Measurements from ENCODE around the gene PRIMPOL.
A peak's percentile ranks its signal among the peaks of the same experiment; 100 is the strongest.
"Not testable (repeated sequence)": the region's sequence is repeated elsewhere in the genome, so short reads cannot be mapped to it uniquely, and the experiment has no call there.

The PRIMPOL gene

DNA sequence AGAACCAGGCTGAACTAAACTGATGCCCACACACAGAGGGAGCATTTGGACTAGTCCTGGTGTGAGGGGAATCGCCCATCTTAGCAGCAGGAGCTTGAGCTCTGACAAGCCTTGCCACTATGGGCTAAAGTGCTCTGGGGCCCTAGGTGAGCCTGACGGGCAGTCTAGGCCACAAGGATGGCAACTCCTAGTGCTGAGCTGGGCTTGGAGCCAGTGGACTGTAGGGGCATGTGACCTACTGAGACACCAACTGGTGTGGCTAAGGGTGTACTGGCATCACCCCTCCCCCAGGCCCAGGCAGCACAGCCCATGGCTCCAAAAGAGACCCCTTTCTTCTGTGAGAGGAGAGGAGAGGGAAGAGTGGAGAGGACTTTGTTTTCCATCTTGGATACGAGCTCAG lies 69.9 kb downstream of the PRIMPOL start:
- no peak overlapping the region for H3K4me3 ChIP-seq (ENCODE audit: low read length)
- peaks cover 76% of the 10 kb centered on the region for H3K36me3 ChIP-seq (ENCODE audit: insufficient read depth, low read length)
- H3K4me1 ChIP-seq (ENCODE audit: insufficient read depth, low read length), result no peaks in the 10 kb centered on the region
- peaks cover 1% of the 10 kb centered on the region for H3K9me3 ChIP-seq (ENCODE audit: low read length)
- no peaks in the 10 kb centered on the region for H3K27me3 ChIP-seq (ENCODE audit: insufficient read depth, low read length)
- H2AFZ ChIP-seq (ENCODE audit: low read depth, low read length), result no peak overlapping the region

- Histone ChIP-seq H3K4me3 (ENCODE audit: low read length) (no peak overlapping the region), H3K36me3 (ENCODE audit: insufficient read depth, low read length) (peaks cover 80% of the 10 kb centered on the region)
Measured at GRCh38 chr4:184721254-184721653, 71.7 kb downstream of the PRIMPOL start.

DNA sequence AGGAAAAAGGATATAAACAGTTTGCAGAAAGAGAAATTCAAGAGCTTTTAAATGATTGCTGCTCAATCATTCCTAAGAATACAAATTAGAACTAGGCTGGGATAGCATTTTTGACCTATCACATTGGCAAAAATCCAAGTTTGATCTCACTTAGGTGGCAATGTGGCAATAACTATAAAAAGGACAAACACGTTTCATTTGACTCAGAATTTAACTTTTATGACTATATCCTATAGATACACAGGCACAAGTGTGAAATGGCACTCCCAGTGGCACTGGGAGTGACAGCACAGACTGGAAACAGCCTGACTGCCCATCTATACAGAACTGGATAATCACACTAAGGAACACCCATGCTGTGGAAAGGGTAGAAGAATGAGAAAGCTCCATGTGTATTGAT lies 73.3 kb downstream of the PRIMPOL start:
- H3K4me3 ChIP-seq (ENCODE audit: low read length), result no peak overlapping the region
- H2AFZ ChIP-seq (ENCODE audit: low read depth, low read length), result no peak overlapping the region
- no peaks in the 10 kb centered on the region for H3K4me1 ChIP-seq (ENCODE audit: insufficient read depth, low read length)
- no peaks in the 10 kb centered on the region for H3K27me3 ChIP-seq (ENCODE audit: insufficient read depth, low read length)
- peaks cover 80% of the 10 kb centered on the region for H3K36me3 ChIP-seq (ENCODE audit: insufficient read depth, low read length)
- H3K9me3 ChIP-seq (ENCODE audit: low read length), result peaks cover 7% of the 10 kb centered on the region

More at GRCh38 chr4:184721254-184721653, 71.7 kb downstream of the PRIMPOL start:
- H3K4me1 ChIP-seq (ENCODE audit: insufficient read depth, low read length), result no peaks in the 10 kb centered on the region
- H2AFZ ChIP-seq (ENCODE audit: low read depth, low read length), result no peak overlapping the region
- H3K9me3 ChIP-seq (ENCODE audit: low read length), result peaks cover 1% of the 10 kb centered on the region
- H3K27me3 ChIP-seq (ENCODE audit: insufficient read depth, low read length), result no peaks in the 10 kb centered on the region

DNA sequence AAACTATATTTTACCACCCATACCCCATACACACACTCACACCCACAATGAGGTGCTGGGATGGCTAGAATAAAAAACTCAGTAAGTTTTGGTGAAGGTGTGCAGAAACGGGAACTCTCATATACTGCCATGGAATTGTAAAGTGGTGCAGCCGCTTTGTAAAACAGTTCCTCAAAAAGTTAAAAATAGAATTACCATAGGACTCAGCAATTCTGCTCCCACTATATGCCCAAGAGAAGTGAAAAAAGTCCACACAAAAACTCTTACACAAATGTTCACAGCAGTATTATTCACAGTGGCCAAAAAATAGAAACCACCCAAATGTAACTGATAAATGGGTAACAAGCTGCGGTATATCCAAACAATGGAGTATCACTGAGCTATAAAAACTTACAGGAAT lies 77.9 kb downstream of the PRIMPOL start:
- peaks cover 66% of the 10 kb centered on the region for H3K36me3 ChIP-seq (ENCODE audit: insufficient read depth, low read length)

GRCh38 chr4:184728858-184729257 lies 79.3 kb downstream of the PRIMPOL start:
- no peaks in the 10 kb centered on the region for H3K27me3 ChIP-seq (ENCODE audit: insufficient read depth, low read length)
- peaks cover 14% of the 10 kb centered on the region for H3K4me1 ChIP-seq (ENCODE audit: insufficient read depth, low read length)
- H3K36me3 ChIP-seq (ENCODE audit: insufficient read depth, low read length), result peaks cover 57% of the 10 kb centered on the region
- no peak overlapping the region for H2AFZ ChIP-seq (ENCODE audit: low read depth, low read length)
- H3K4me3 ChIP-seq (ENCODE audit: low read length), result no peak overlapping the region
- H3K9me3 ChIP-seq (ENCODE audit: low read length), result peaks cover 8% of the 10 kb centered on the region

More for the DNA sequence above, 77.9 kb downstream of the PRIMPOL start:
- H3K9me3 ChIP-seq (ENCODE audit: low read length), result peaks cover 8% of the 10 kb centered on the region
- H3K4me1 ChIP-seq (ENCODE audit: insufficient read depth, low read length), result peaks cover 8% of the 10 kb centered on the region
- no peak overlapping the region for H3K4me3 ChIP-seq (ENCODE audit: low read length)
- H2AFZ ChIP-seq (ENCODE audit: low read depth, low read length), result no peak overlapping the region
- H3K27me3 ChIP-seq (ENCODE audit: insufficient read depth, low read length), result no peaks in the 10 kb centered on the region

DNA sequence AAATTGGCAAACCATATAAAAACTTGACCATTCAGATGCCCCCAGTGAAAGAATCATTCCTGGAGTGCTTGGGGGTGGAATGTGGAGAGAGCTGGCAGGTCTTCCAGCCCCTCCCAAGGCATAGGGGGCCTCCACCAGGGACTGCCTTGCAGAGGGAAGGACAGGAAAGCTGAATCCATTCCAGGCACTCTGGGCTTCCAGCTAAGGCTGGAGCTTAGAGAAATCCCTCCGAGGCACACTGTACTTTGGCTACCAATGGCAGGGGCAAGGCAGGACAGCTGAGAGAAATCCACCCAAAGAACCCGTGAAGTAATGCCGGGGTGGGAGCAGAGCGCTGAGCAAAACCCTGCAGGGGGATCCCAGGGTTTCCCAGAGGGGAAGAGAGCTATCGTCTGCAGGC lies 80.4 kb downstream of the PRIMPOL start:
- peaks cover 14% of the 10 kb centered on the region for H3K4me1 ChIP-seq (ENCODE audit: insufficient read depth, low read length)
- H2AFZ ChIP-seq (ENCODE audit: low read depth, low read length), result no peak overlapping the region
- H3K27me3 ChIP-seq (ENCODE audit: insufficient read depth, low read length), result no peaks in the 10 kb centered on the region
- H3K4me3 ChIP-seq (ENCODE audit: low read length), result no peak overlapping the region
- H3K9me3 ChIP-seq (ENCODE audit: low read length), result peaks cover 8% of the 10 kb centered on the region
- peaks cover 51% of the 10 kb centered on the region for H3K36me3 ChIP-seq (ENCODE audit: insufficient read depth, low read length)

DNA sequence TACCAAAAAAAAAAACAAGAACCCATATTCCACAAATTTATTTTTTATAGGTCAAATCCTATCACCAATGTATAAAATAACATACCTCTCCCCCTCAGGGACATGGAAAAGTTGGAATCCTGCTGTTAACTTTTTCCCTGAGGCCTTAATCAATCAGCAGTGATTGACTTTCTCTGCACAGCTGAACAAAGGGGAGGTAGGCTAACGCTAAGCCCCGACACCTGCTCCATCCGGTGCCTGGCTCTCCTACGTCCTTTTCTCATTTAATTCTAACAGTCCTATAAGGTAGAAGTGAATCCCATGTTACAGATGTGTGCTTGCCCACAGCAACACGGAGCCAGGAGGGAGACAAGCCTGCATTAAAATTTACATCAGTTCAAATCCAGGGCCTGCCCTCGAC lies 81.5 kb downstream of the PRIMPOL start:
- Histone ChIP-seq H3K27me3 (ENCODE audit: insufficient read depth, low read length) (peaks cover 2% of the 10 kb centered on the region), H3K36me3 (ENCODE audit: insufficient read depth, low read length) (peaks cover 41% of the 10 kb centered on the region), H3K4me1 (ENCODE audit: insufficient read depth, low read length) (peaks cover 14% of the 10 kb centered on the region), H3K4me3 (ENCODE audit: low read length) (no peak overlapping the region), H3K9me3 (ENCODE audit: low read length) (peaks cover 8% of the 10 kb centered on the region), H2AFZ (ENCODE audit: low read depth, low read length) (no peak overlapping the region)

- peaks cover 33% of the 10 kb centered on the region for H3K36me3 ChIP-seq (ENCODE audit: insufficient read depth, low read length)
- H3K4me3 ChIP-seq (ENCODE audit: low read length), result peak overlapping the region; percentile 94
- H3K9me3 ChIP-seq (ENCODE audit: low read length), result peaks cover 8% of the 10 kb centered on the region
- no peak overlapping the region for H2AFZ ChIP-seq (ENCODE audit: low read depth, low read length)
- H3K4me1 ChIP-seq (ENCODE audit: insufficient read depth, low read length), result peaks cover 14% of the 10 kb centered on the region
- peaks cover 2% of the 10 kb centered on the region for H3K27me3 ChIP-seq (ENCODE audit: insufficient read depth, low read length)
Measured at GRCh38 chr4:184732126-184732525, 82.6 kb downstream of the PRIMPOL start.

DNA sequence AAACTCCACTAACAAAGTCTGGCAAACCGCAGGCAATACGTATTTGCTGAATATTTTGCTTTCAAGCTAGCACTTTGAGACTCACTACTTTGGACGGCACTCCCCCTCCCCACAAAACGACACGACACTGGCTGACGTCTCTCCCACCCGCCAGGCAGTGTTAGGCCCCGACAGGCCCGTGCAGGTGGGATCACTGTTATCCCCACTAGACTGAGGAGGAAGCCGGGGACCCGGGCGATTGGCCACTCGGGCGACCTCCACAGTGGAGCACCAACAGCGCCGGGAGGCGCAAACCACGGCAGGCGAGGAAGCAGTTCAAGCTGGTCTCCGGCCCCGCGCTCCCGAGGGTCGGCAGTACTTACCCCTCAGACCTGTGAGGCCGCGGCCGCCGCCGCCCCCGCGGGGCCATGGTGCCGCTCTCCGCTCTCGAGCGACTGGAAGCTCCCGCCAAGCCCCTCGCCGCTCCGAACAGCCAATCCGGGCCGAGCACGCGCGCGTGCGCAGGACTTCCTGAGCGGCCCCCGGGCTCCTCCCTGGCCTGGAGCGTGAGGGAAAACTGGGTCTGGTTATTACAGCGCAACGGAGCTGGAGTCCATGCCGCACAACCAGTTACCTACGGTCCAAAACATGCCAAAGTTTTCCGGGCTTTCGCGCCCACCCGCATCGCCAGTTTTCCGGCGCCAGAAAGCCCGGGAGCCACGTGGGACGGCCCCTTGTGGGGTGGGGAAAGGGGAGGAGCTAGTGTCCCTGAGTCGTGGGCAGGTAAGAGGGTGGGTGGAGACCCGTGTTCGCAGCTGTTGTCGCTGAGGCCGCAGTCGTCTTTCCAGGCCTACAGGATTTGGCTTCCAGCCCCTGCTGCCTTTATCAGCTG lies 84.4 kb downstream of the PRIMPOL start, which contains the start of gene CENPU:
CENPU (minus strand) TSS at position 443 of the 871 bp plus-strand sequence; CDS start at position 409, 34 bp downstream.
- Histone ChIP-seq H3K9me3 (ENCODE audit: low read length) (no peaks in the 10 kb centered on the region), H2AFZ (ENCODE audit: low read depth, low read length) (peak within 1 kb of the TSS; percentile 90), H3K36me3 (ENCODE audit: insufficient read depth, low read length) (peaks cover 15% of the 10 kb centered on the region), H3K27me3 (ENCODE audit: insufficient read depth, low read length) (peaks cover 2% of the 10 kb centered on the region), H3K4me3 (ENCODE audit: low read length) (peak within 1 kb of the TSS; percentile 94), H3K4me1 (ENCODE audit: insufficient read depth, low read length) (peaks cover 14% of the 10 kb centered on the region)

- Histone ChIP-seq H3K27me3 (ENCODE audit: insufficient read depth, low read length) (peaks cover 2% of the 10 kb centered on the region), H3K36me3 (ENCODE audit: insufficient read depth, low read length) (peaks cover 7% of the 10 kb centered on the region), H3K4me3 (ENCODE audit: low read length) (peak overlapping the region; percentile 53), H3K4me1 (ENCODE audit: insufficient read depth, low read length) (peaks cover 14% of the 10 kb centered on the region), H2AFZ (ENCODE audit: low read depth, low read length) (peak overlapping the region; percentile 81), H3K9me3 (ENCODE audit: low read length) (no peaks in the 10 kb centered on the region)
Measured at GRCh38 chr4:184734758-184735157, 85.2 kb downstream of the PRIMPOL start.

- H3K4me3 ChIP-seq (ENCODE audit: low read length); H3K4me1 ChIP-seq (ENCODE audit: insufficient read depth, low read length); H3K9me3 ChIP-seq (ENCODE audit: low read length); H3K36me3 ChIP-seq (ENCODE audit: insufficient read depth, low read length); H3K27me3 ChIP-seq (ENCODE audit: insufficient read depth, low read length); H2AFZ ChIP-seq (ENCODE audit: low read depth, low read length): not testable (repeated sequence)
Measured at GRCh38 chr4:184739575-184739974, 90.0 kb downstream of the PRIMPOL start.

- H3K4me1 ChIP-seq (ENCODE audit: insufficient read depth, low read length), result no peaks in the 10 kb centered on the region
- H2AFZ ChIP-seq (ENCODE audit: low read depth, low read length), result no peak overlapping the region
- no peaks in the 10 kb centered on the region for H3K9me3 ChIP-seq (ENCODE audit: low read length)
- no peaks in the 10 kb centered on the region for H3K36me3 ChIP-seq (ENCODE audit: insufficient read depth, low read length)
- no peak overlapping the region for H3K4me3 ChIP-seq (ENCODE audit: low read length)
- peaks cover 6% of the 10 kb centered on the region for H3K27me3 ChIP-seq (ENCODE audit: insufficient read depth, low read length)
Measured at GRCh38 chr4:184740980-184741391, 91.4 kb downstream of the PRIMPOL start.

GRCh38 chr4:184741651-184742050 lies 92.1 kb downstream of the PRIMPOL start:
- H3K4me3 ChIP-seq (ENCODE audit: low read length); H2AFZ ChIP-seq (ENCODE audit: low read depth, low read length); H3K4me1 ChIP-seq (ENCODE audit: insufficient read depth, low read length); H3K36me3 ChIP-seq (ENCODE audit: insufficient read depth, low read length); H3K9me3 ChIP-seq (ENCODE audit: low read length): not testable (repeated sequence)
- peaks cover 11% of the 10 kb centered on the region for H3K27me3 ChIP-seq (ENCODE audit: insufficient read depth, low read length)
